Mesenchymal stem cell (in vitro differentiated cells and primary cell): Measurements from ENCODE around the gene IGF2R.

Source experiments
- DNase-seq: peaks from one replicate; pipeline ENCODE4 v3.0.0-alpha.2; 2013
- H2AFZ ChIP-seq: one replicate; pipeline ENCODE4 v1.6.1; 2013; ENCODE audit warnings: low read depth, mild to moderate bottlenecking, control low read depth, inconsistent platforms, low read length, moderate library complexity
- H2AK5ac ChIP-seq: 2 replicates; pipeline ENCODE4 v1.6.1; 2013; ENCODE audit warnings: low read length, moderate library complexity, mild to moderate bottlenecking, inconsistent platforms; ENCODE audit not compliant: severe bottlenecking
- H2BK120ac ChIP-seq: one replicate; pipeline ENCODE4 v1.6.1; 2013; ENCODE audit warnings: low read depth, mild to moderate bottlenecking, inconsistent platforms, low read length, moderate library complexity
- H2BK12ac ChIP-seq, 2 experiments: one replicate each; pipeline ENCODE4 v1.6.1; 2013; ENCODE audit warnings: inconsistent platforms in 2 of 2, low read length in 2 of 2, mild to moderate bottlenecking in 2 of 2, moderate library complexity in 2 of 2, control low read depth in 1 of 2
- H2BK15ac ChIP-seq: one replicate; pipeline ENCODE4 v1.6.1; 2013; ENCODE audit warnings: mild to moderate bottlenecking, low read depth, inconsistent platforms; ENCODE audit not compliant: poor library complexity, severe bottlenecking
- H2BK5ac ChIP-seq: 2 replicates; pipeline ENCODE4 v1.6.1; 2013; ENCODE audit warnings: low read depth, mild to moderate bottlenecking, low read length, control low read depth, inconsistent platforms; ENCODE audit not compliant: poor library complexity, severe bottlenecking
- H3K14ac ChIP-seq, 2 experiments: one replicate each; pipeline ENCODE4 v1.6.1; 2013; ENCODE audit warnings: inconsistent platforms in 2 of 2, low read length in 2 of 2, control low read depth in 1 of 2, mild to moderate bottlenecking in 1 of 2, moderate library complexity in 1 of 2
- H3K18ac ChIP-seq, 2 experiments: one replicate each; pipeline ENCODE4 v1.6.1; 2013; ENCODE audit warnings: inconsistent platforms in 2 of 2, low read length in 2 of 2, control low read depth in 1 of 2, low read depth in 1 of 2, mild to moderate bottlenecking in 1 of 2
- H3K23ac ChIP-seq, 2 experiments: one replicate each; pipeline ENCODE4 v1.6.1; 2013; ENCODE audit warnings: inconsistent platforms in 2 of 2, low read length in 2 of 2, mild to moderate bottlenecking in 2 of 2, moderate library complexity in 2 of 2, control low read depth in 1 of 2
- H3K27ac ChIP-seq: 2 replicates; pipeline ENCODE4 v1.5.1; 2013; ENCODE audit warnings: mild to moderate bottlenecking, moderate library complexity, low read length, control low read depth, inconsistent platforms; ENCODE audit not compliant: poor library complexity, severe bottlenecking
- H3K27me3 ChIP-seq, 2 experiments: 2 replicates each; pipeline versions ENCODE4 v1.6.1 to v1.7.0; 2013; ENCODE audit warnings: low read length in 2 of 2, mild to moderate bottlenecking in 2 of 2, moderate library complexity in 2 of 2, control low read depth in 1 of 2, inconsistent platforms in 1 of 2; ENCODE audit not compliant: control insufficient read depth in 1 of 2, insufficient read depth in 1 of 2
- H3K36me3 ChIP-seq, 2 experiments: 2 replicates each; pipeline versions ENCODE4 v1.6.1 to v1.7.0; 2013; ENCODE audit warnings: low read length in 2 of 2, control low read depth in 1 of 2, inconsistent platforms in 1 of 2, low read depth in 1 of 2, mild to moderate bottlenecking in 1 of 2; ENCODE audit not compliant: insufficient read depth in 2 of 2, control insufficient read depth in 1 of 2
- H3K4ac ChIP-seq, 2 experiments: one replicate each; pipeline ENCODE4 v1.6.1; 2013; ENCODE audit warnings: inconsistent platforms in 2 of 2, low read length in 2 of 2, mild to moderate bottlenecking in 2 of 2, moderate library complexity in 2 of 2, control low read depth in 1 of 2, low read depth in 1 of 2
- H3K4me1 ChIP-seq: 2 replicates; pipeline ENCODE4 v1.6.1; 2013; ENCODE audit warnings: low read depth, low read length, control low read depth; ENCODE audit not compliant: control insufficient read depth, insufficient read depth
- H3K4me2 ChIP-seq: 2 replicates; pipeline ENCODE4 v1.6.1; 2013; ENCODE audit warnings: low read length, mild to moderate bottlenecking, inconsistent platforms; ENCODE audit not compliant: poor library complexity, severe bottlenecking
- H3K4me3 ChIP-seq, 2 experiments: 2 replicates each; pipeline versions ENCODE4 v1.5.1 to v1.7.0; 2013; ENCODE audit warnings: low read length in 2 of 2, mild to moderate bottlenecking in 2 of 2, control low read depth in 1 of 2, low read depth in 1 of 2; ENCODE audit not compliant: insufficient read depth in 1 of 2
- H3K79me1 ChIP-seq: replicated peaks from 2 replicates; pipeline ENCODE4 v1.6.1; 2013; ENCODE audit warnings: mild to moderate bottlenecking, control low read depth, low read length, inconsistent platforms; ENCODE audit not compliant: poor library complexity, severe bottlenecking
- H3K9ac ChIP-seq: 2 replicates; pipeline ENCODE4 v1.7.0; 2013; ENCODE audit warnings: mild to moderate bottlenecking, low read length, moderate library complexity
- H3K9me3 ChIP-seq: 2 replicates; pipeline ENCODE4 v1.7.0; 2013; ENCODE audit warnings: mild to moderate bottlenecking, low read length; ENCODE audit not compliant: control insufficient read depth
- H4K8ac ChIP-seq: one replicate; pipeline ENCODE4 v1.6.1; 2013; ENCODE audit warnings: inconsistent platforms, mild to moderate bottlenecking, low read length, moderate library complexity
- H4K91ac ChIP-seq: one replicate; pipeline ENCODE4 v1.6.1; 2013; ENCODE audit warnings: mild to moderate bottlenecking, low read length, inconsistent platforms
- WGBS: methylation state at CpG from one replicate; pipeline ENCODE4 v1.1.7; 2013; ENCODE audit warnings: mixed read lengths; 5-methylcytosine and 5-hydroxymethylcytosine counted together

IGF2R gene

DNA sequence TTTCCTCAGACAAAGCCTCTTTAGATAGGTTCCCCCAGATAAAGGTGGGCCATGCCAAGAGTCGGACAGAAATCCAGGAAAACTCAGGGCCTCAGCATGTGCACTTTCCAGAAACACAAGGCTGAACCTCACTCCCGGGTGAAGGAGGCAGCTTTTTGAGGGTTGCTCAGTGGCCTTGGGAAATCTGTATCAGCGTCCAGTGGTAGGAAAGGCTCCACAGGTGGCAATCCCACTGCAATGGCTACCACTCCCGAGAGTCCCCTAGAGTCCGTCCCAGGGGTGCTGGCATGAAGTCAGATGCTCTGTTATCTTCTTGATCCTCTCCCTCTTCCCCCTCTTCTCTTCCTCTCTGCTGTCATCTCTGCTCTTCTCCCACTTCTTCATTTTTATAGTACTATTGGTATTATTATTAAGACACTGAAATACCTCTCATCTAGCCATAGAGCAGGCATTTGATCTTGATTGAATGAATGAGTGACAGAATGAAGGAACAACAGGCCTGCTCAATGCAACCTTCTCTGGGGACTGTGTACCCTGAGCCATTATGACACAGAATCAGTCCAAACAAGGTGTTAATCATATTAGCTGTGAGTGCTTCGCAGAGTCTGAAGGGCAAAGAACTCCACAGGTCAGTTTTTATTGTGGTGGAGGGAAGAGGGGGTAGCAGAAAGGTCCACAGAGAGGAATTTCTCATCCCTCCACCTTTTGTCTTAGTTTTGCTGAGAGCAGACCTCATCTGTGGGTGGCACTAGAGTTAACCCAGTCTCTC is 166.1 kb downstream of the IGF2R start:
- Histone ChIP-seq H3K23ac (no peak overlapping the region), H2BK5ac (no peak overlapping the region), H3K27ac (no peak overlapping the region), H4K91ac (no peak overlapping the region), H3K4me1 (peaks cover 14% of the 10 kb centered on the region), H3K14ac (no peak overlapping the region), H3K9me3 (no peaks in the 10 kb centered on the region), H3K4ac (no peak overlapping the region), H3K4me2 (no peak overlapping the region), H2BK120ac (no peak overlapping the region), H3K9ac (no peak overlapping the region), H3K79me1 (no peaks in the 10 kb centered on the region), H4K8ac (no peak overlapping the region), H3K36me3 (peaks cover 0 to 22% of the 10 kb centered on the region in 2 experiments), H2BK12ac (no peak overlapping the region), H3K27me3 (no peaks in the 10 kb centered on the region), H2BK15ac (no peak overlapping the region), H2AFZ (no peak overlapping the region), H3K18ac (no peak overlapping the region), H2AK5ac (no peak overlapping the region), H3K4me3 (no peak overlapping the region)
- 82% methylated on average over 6 of the region's 6 CpGs for WGBS
- DNase-seq: no peak

GRCh38 chr6:160135907-160136655 is 167.2 kb downstream of the IGF2R start:
- Histone ChIP-seq H2BK12ac (no peak overlapping the region), H3K9ac (no peak overlapping the region), H3K23ac (no peak overlapping the region), H3K79me1 (no peaks in the 10 kb centered on the region), H3K4me2 (no peak overlapping the region), H3K14ac (no peak overlapping the region), H3K27ac (no peak overlapping the region), H2BK120ac (no peak overlapping the region), H2AFZ (no peak overlapping the region), H3K9me3 (no peaks in the 10 kb centered on the region), H2AK5ac (no peak overlapping the region), H3K27me3 (no peaks in the 10 kb centered on the region), H3K36me3 (peaks cover 0 to 22% of the 10 kb centered on the region in 2 experiments), H3K4me3 (no peak overlapping the region), H2BK15ac (no peak overlapping the region), H3K4me1 (peaks cover 14% of the 10 kb centered on the region), H4K91ac (no peak overlapping the region), H2BK5ac (no peak overlapping the region), H4K8ac (no peak overlapping the region), H3K4ac (no peak overlapping the region), H3K18ac (no peak overlapping the region)
- 86% methylated on average over 21 of the region's 21 CpGs for WGBS
- no peak for DNase-seq

DNA sequence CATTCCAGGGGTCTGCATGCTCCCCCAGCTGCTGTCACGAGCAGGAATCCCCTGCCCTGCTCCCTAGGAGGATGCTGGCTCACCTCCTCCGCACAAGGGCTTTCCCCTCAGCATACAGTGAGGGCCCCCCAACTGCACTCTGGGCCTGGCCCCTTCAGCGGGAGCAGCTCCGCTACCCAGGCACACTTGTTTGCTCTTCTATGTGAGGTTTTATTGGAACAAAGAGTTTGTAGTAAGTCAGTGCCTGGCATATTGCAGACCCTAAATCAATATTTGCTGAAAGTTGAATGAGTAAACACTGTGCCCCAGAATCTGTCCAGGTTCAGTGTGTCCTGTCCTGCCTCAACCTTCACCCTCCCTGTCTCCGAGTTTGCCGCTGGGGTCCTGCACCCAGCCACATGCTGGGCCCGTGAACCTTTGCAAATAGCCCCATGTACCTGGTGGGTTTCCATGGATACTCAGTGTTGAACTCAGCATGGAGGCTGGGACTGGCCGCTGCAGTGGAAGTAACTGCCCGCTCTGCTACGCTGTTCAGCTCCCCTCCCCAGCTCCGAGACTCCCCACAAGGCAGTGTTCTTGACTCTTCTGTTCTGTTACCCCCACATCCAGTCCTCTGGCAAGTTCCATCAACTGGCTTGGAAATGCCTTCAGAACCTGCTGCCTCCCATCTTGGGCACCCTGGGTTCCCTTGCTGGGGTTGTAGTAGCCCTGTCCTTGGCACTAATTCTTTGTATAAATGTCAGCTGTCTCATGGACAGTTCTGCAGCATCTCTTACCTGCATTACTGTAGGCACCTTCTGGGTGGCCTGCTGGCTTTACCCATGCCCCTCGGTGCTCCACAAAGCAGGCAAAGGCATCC is 168.5 kb downstream of the IGF2R start:
- H3K79me1 ChIP-seq: no peaks in the 10 kb centered on the region
- no peak overlapping the region for H3K23ac ChIP-seq
- H3K36me3 ChIP-seq: peaks cover 0 to 22% of the 10 kb centered on the region in 2 experiments
- no peaks in the 10 kb centered on the region for H3K9me3 ChIP-seq
- H3K14ac ChIP-seq: no peak overlapping the region
- H2BK5ac ChIP-seq: no peak overlapping the region
- H2BK12ac ChIP-seq: no peak overlapping the region
- H4K8ac ChIP-seq: no peak overlapping the region
- no peak overlapping the region for H2AK5ac ChIP-seq
- H2BK15ac ChIP-seq: no peak overlapping the region
- no peak overlapping the region for H3K9ac ChIP-seq
- H2AFZ ChIP-seq: no peak overlapping the region
- H3K4me1 ChIP-seq: peaks cover 13% of the 10 kb centered on the region
- DNase-seq: no peak
- H3K27me3 ChIP-seq: no peaks in the 10 kb centered on the region
- H3K4me2 ChIP-seq: no peak overlapping the region
- no peak overlapping the region for H3K4me3 ChIP-seq
- no peak overlapping the region for H3K18ac ChIP-seq
- H4K91ac ChIP-seq: no peak overlapping the region
- 84% methylated on average over 12 of the region's 12 CpGs for WGBS
- H3K27ac ChIP-seq: no peak overlapping the region
- H3K4ac ChIP-seq: no peak overlapping the region
- H2BK120ac ChIP-seq: no peak overlapping the region
